ENCODE results near the gene LLGL2.

The LLGL2 gene

DNA sequence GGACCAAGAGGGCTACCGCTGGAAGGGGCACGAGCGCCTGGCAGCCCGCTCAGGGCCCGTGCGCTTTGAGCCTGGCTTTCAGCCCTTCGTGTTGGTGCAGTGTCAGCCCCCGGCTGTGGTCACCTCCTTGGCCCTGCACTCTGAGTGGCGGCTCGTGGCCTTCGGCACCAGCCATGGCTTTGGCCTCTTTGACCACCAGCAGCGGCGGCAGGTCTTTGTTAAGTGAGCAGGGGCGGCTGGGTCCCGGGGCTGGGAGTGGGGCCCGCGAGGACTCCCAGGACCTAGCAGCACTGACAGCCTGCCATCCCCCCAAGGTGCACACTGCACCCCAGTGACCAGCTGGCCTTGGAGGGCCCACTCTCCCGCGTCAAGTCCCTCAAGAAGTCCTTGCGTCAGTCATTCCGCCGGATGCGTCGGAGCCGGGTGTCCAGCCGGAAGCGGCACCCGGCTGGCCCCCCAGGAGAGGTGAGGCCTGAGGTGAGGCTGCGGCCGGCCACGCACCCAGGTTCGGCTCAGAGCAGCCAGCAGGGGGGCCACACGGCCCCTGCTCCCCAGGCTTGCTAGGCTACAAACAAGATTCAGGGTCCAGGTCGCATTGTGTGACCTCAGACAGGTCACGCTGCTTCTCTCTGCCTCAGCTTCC is 44.7 kb downstream of the LLGL2 start:
- Histone ChIP-seq H2AFZ (ENCODE audit: low read depth, low read length) (no peak overlapping the region), H3K9ac (ENCODE audit: low read length) (peak overlapping the region; percentile 79; the same call in 1 of the 2 replicates), H3K79me2 (ENCODE audit: low read length) (peaks cover 4% of the 10 kb centered on the region; the same call in 1 of the 2 replicates), H3K27ac (ENCODE audit: low read length) (peak overlapping the region; percentile 72; the same call in 1 of the 2 replicates), H4K20me1 (ENCODE audit: insufficient read depth, low read length) (no peaks in the 10 kb centered on the region), H3K36me3 (replicated peaks; ENCODE audit: low read depth, low read length) (no peaks in the 10 kb centered on the region), H3K4me1 (ENCODE audit: low read length) (peaks cover 27% of the 10 kb centered on the region), H3K27me3 (ENCODE audit: low read depth, low read length) (no peaks in the 10 kb centered on the region), H3K4me3 (ENCODE audit: low read length) (peak overlapping the region; percentile 75; the same call in 1 of the 2 replicates), H3K9me3 (ENCODE audit: insufficient read depth, low read length) (no peaks in the 10 kb centered on the region), H3K4me2 (ENCODE audit: low read length) (peak overlapping the region; percentile 86)
- TF ChIP-seq EZH2phosphoT487 (IDR thresholded peaks at IDR 0.05; ENCODE audit: low read depth), result no peak
- TF ChIP-seq, protein P1, sequence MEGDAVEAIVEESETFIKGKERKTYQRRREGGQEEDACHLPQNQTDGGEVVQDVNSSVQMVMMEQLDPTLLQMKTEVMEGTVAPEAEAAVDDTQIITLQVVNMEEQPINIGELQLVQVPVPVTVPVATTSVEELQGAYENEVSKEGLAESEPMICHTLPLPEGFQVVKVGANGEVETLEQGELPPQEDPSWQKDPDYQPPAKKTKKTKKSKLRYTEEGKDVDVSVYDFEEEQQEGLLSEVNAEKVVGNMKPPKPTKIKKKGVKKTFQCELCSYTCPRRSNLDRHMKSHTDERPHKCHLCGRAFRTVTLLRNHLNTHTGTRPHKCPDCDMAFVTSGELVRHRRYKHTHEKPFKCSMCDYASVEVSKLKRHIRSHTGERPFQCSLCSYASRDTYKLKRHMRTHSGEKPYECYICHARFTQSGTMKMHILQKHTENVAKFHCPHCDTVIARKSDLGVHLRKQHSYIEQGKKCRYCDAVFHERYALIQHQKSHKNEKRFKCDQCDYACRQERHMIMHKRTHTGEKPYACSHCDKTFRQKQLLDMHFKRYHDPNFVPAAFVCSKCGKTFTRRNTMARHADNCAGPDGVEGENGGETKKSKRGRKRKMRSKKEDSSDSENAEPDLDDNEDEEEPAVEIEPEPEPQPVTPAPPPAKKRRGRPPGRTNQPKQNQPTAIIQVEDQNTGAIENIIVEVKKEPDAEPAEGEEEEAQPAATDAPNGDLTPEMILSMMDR (IDR thresholded peaks at IDR 0.05; ENCODE audit: low read depth, low read length), result no peak

DNA sequence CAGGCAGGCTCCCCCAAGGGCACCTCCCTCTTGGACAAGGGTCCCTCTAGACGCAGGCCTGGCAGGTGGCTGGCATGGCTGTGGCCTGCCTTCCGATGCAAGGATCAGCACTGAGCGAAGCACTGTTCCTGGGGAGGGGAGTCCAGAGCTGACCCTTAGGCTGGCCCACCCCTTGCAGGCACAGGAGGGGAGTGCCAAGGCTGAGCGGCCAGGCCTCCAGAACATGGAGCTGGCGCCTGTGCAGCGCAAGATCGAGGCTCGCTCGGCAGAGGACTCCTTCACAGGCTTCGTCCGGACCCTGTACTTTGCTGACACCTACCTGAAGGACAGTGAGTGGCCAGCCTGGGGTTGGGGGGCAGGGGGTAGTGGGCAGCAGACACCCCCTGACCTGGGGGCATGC is 45.3 kb downstream of the LLGL2 start:
- Histone ChIP-seq H2AFZ (ENCODE audit: low read depth, low read length) (0 out of 2 replicates have a peak overlapping the region, but pooled peaks have one; percentile 82), H3K27me3 (ENCODE audit: low read depth, low read length) (no peaks in the 10 kb centered on the region), H4K20me1 (ENCODE audit: insufficient read depth, low read length) (no peaks in the 10 kb centered on the region), H3K4me1 (ENCODE audit: low read length) (peaks cover 27% of the 10 kb centered on the region), H3K9ac (ENCODE audit: low read length) (peak overlapping the region; percentile 79), H3K9me3 (ENCODE audit: insufficient read depth, low read length) (no peaks in the 10 kb centered on the region), H3K36me3 (replicated peaks; ENCODE audit: low read depth, low read length) (no peaks in the 10 kb centered on the region), H3K4me2 (ENCODE audit: low read length) (peak overlapping the region; percentile 86), H3K27ac (ENCODE audit: low read length) (peak overlapping the region; percentile 72), H3K4me3 (ENCODE audit: low read length) (peak overlapping the region; percentile 75), H3K79me2 (ENCODE audit: low read length) (peaks cover 4% of the 10 kb centered on the region; the same call in 1 of the 2 replicates)
- TF ChIP-seq EZH2phosphoT487 (IDR thresholded peaks at IDR 0.05; ENCODE audit: low read depth), result no peak
- TF ChIP-seq, protein P1 (IDR thresholded peaks at IDR 0.05; ENCODE audit: low read depth, low read length), result no peak

DNA sequence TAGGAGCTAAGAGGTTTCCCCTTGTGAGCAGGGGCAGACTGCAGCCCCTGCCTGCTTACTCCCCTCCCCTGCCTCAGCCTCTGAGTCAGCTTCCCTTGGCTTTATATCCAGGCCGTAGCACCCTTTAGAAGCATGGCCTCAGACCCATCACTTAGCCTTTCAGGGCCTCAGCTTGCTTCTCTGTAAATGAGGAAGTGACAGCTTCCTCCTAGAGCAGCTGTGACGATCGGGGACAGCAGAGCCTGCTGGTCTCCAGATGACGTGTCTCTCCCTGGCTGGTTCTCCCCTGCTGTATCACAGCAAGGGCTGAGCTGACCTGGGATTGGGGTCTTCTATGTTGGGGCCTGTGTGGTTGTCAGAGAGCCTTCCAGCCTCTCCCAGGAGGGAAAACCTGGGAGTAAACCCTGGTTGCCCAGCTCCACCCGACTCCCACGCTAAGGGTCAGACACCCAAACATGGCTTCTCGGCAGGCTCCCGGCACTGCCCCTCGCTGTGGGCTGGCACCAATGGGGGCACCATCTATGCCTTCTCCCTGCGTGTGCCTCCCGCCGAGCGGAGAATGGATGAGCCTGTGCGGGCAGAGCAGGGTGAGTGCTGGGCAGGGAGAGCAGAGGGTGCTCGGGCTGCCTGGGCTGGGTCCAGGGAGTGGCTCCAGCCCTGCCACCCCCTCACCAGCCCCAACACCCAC is 45.8 kb downstream of the LLGL2 start:
- Histone ChIP-seq H3K27ac (ENCODE audit: low read length) (peak overlapping the region; percentile 72), H3K27me3 (ENCODE audit: low read depth, low read length) (no peaks in the 10 kb centered on the region), H3K9me3 (ENCODE audit: insufficient read depth, low read length) (no peaks in the 10 kb centered on the region), H2AFZ (ENCODE audit: low read depth, low read length) (peak overlapping the region; percentile 82; the same call in 1 of the 2 replicates), H3K4me2 (ENCODE audit: low read length) (peak overlapping the region; percentile 86), H3K79me2 (ENCODE audit: low read length) (peaks cover 4% of the 10 kb centered on the region; the same call in 1 of the 2 replicates), H3K36me3 (replicated peaks; ENCODE audit: low read depth, low read length) (no peaks in the 10 kb centered on the region), H3K4me1 (ENCODE audit: low read length) (peaks cover 26% of the 10 kb centered on the region), H3K9ac (ENCODE audit: low read length) (peak overlapping the region; percentile 79), H4K20me1 (ENCODE audit: insufficient read depth, low read length) (no peaks in the 10 kb centered on the region), H3K4me3 (ENCODE audit: low read length) (peak overlapping the region; percentile 75)
- TF ChIP-seq EZH2phosphoT487 (IDR thresholded peaks at IDR 0.05; ENCODE audit: low read depth), result no peak
- TF ChIP-seq, protein P1 (IDR thresholded peaks at IDR 0.05; ENCODE audit: low read depth, low read length), result no peak

DNA sequence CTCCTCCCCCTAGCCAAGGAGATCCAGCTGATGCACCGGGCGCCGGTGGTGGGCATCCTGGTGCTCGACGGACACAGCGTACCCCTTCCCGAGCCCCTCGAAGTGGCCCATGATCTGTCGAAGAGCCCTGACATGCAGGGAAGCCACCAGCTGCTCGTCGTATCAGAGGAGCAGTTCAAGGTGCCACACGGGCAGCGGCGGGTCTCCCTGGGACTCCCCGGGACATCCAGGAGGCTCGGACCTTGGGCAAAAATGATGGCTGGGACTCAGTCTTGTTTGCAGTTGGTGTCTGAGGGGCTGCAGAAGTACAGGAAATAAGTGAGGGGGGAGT is 46.4 kb downstream of the LLGL2 start:
- Histone ChIP-seq H4K20me1 (ENCODE audit: insufficient read depth, low read length) (no peaks in the 10 kb centered on the region), H3K4me2 (ENCODE audit: low read length) (peak overlapping the region; percentile 86), H3K36me3 (replicated peaks; ENCODE audit: low read depth, low read length) (no peaks in the 10 kb centered on the region), H3K79me2 (ENCODE audit: low read length) (peaks cover 4% of the 10 kb centered on the region; the same call in 1 of the 2 replicates), H3K27me3 (ENCODE audit: low read depth, low read length) (no peaks in the 10 kb centered on the region), H3K9me3 (ENCODE audit: insufficient read depth, low read length) (no peaks in the 10 kb centered on the region), H3K4me3 (ENCODE audit: low read length) (peak overlapping the region; percentile 75), H3K4me1 (ENCODE audit: low read length) (peaks cover 21% of the 10 kb centered on the region), H2AFZ (ENCODE audit: low read depth, low read length) (no peak overlapping the region), H3K9ac (ENCODE audit: low read length) (peak overlapping the region; percentile 79), H3K27ac (ENCODE audit: low read length) (peak overlapping the region; percentile 72)
- no peak for TF ChIP-seq EZH2phosphoT487 (IDR thresholded peaks at IDR 0.05; ENCODE audit: low read depth)
- TF ChIP-seq, protein P1 (IDR thresholded peaks at IDR 0.05; ENCODE audit: low read depth, low read length), result no peak

All from OCI-LY3 (cell line).